HEK293 (cell line): Measurements from ENCODE around the gene MTURN.

Experiments used
- KLF16 ChIP-seq: fragments of 450-650 bp; formaldehyde crosslinking; IDR thresholded peaks from 2 replicates; pipeline ENCODE4 v1.5.1; 2017; ENCODE audit warnings: missing biosample characterization, missing genetic modification characterization
- TCF7L2 ChIP-seq: IDR thresholded peaks from 2 replicates; pipeline ENCODE4 v1.6.1; 2011; ENCODE audit warnings: low read depth, mild to moderate bottlenecking, inconsistent platforms, low read length, moderate library complexity, borderline replicate concordance
- ZBTB21 ChIP-seq: fragments of 450-650 bp; formaldehyde crosslinking; IDR thresholded peaks from 2 replicates; pipeline ENCODE4 v1.5.1; 2017; ENCODE audit warnings: missing biosample characterization, missing genetic modification characterization
- ZNF132 ChIP-seq: fragments of 450-650 bp; formaldehyde crosslinking; IDR thresholded peaks from 2 replicates; pipeline ENCODE4 v1.5.1; 2017; ENCODE audit warnings: missing biosample characterization, missing genetic modification characterization, borderline replicate concordance
- ZNF214 ChIP-seq: fragments of 450-650 bp; formaldehyde crosslinking; IDR thresholded peaks from 2 replicates; pipeline ENCODE4 v1.5.1; 2017; ENCODE audit warnings: missing biosample characterization, mild to moderate bottlenecking, missing genetic modification characterization, borderline replicate concordance
- ZNF274 ChIP-seq, 2 experiments: fragments of 200-500 bp in 1 of 2; fragments of 450-650 bp in 1 of 2; sonication (Bioruptor generic) in 1 of 2; formaldehyde crosslinking in 1 of 2; IDR thresholded peaks; 2 replicates each; pipeline versions ENCODE4 v1.5.1 to v1.6.1; 2014 to 2016; ENCODE audit warnings: borderline replicate concordance in 1 of 2, inconsistent platforms in 1 of 2, low read length in 1 of 2, missing biosample characterization in 1 of 2, missing genetic modification characterization in 1 of 2
- ZNF529 ChIP-seq: fragments of 450-650 bp; formaldehyde crosslinking; IDR thresholded peaks from 2 replicates; pipeline ENCODE4 v1.5.1; 2017; ENCODE audit warnings: missing genetic modification characterization, missing biosample characterization; ENCODE audit not compliant: insufficient replicate concordance
- ZNF791 ChIP-seq: fragments of 450-650 bp; formaldehyde crosslinking; IDR thresholded peaks from 2 replicates; pipeline ENCODE4 v1.5.1; 2016; ENCODE audit warnings: missing biosample characterization, missing genetic modification characterization
- ZNF843 ChIP-seq: fragments of 450-650 bp; formaldehyde crosslinking; IDR thresholded peaks from 2 replicates; pipeline ENCODE4 v1.5.1; 2016; ENCODE audit warnings: missing biosample characterization, missing genetic modification characterization
- TF ChIP-seq, protein P1 (sequence below): fragments of 450-650 bp; formaldehyde crosslinking; IDR thresholded peaks from 2 replicates; pipeline ENCODE4 v1.5.1; 2016; ENCODE audit warnings: missing biosample characterization, missing genetic modification characterization
- TF ChIP-seq, protein P2 (sequence below): fragments of 450-650 bp; formaldehyde crosslinking; IDR thresholded peaks from 2 replicates; pipeline ENCODE4 v1.5.1; 2016; ENCODE audit warnings: missing biosample characterization, missing genetic modification characterization
- TF ChIP-seq, protein P3 (sequence below): fragments of 450-650 bp; formaldehyde crosslinking; IDR thresholded peaks from 2 replicates; pipeline ENCODE4 v1.5.1; 2016; ENCODE audit warnings: missing biosample characterization, missing genetic modification characterization, low read depth
- TF ChIP-seq, protein P4 (sequence below): fragments of 450-650 bp; formaldehyde crosslinking; IDR thresholded peaks from 2 replicates; pipeline ENCODE4 v1.5.1; 2016; ENCODE audit warnings: missing biosample characterization, missing genetic modification characterization, borderline replicate concordance
- TF ChIP-seq, protein P5 (sequence below): fragments of 450-650 bp; formaldehyde crosslinking; IDR thresholded peaks from 2 replicates; pipeline ENCODE4 v1.5.1; 2016; ENCODE audit warnings: missing biosample characterization, missing genetic modification characterization

DNA sequence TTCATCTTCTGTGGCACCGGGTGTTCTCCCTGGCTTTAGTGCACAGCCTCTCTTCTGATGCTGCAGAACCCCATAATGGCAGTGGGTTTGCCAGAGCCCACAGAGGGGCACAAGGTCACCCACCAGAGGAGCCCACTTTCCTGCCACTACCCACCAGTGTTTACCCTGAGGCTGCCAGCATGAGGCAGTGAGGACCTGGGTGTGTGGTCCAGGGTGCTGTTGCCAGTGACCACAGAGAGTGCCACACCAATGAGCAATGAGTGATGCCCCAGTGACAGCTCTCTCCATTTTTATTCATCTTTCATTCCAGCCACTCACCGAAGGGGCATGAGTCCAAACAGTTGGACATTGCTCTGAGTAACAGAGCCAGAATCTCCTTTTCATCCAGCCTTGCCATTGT lies 34.8 kb downstream of the MTURN start:
- TF ChIP-seq ZNF529: no peak
- TF ChIP-seq, protein P1, sequence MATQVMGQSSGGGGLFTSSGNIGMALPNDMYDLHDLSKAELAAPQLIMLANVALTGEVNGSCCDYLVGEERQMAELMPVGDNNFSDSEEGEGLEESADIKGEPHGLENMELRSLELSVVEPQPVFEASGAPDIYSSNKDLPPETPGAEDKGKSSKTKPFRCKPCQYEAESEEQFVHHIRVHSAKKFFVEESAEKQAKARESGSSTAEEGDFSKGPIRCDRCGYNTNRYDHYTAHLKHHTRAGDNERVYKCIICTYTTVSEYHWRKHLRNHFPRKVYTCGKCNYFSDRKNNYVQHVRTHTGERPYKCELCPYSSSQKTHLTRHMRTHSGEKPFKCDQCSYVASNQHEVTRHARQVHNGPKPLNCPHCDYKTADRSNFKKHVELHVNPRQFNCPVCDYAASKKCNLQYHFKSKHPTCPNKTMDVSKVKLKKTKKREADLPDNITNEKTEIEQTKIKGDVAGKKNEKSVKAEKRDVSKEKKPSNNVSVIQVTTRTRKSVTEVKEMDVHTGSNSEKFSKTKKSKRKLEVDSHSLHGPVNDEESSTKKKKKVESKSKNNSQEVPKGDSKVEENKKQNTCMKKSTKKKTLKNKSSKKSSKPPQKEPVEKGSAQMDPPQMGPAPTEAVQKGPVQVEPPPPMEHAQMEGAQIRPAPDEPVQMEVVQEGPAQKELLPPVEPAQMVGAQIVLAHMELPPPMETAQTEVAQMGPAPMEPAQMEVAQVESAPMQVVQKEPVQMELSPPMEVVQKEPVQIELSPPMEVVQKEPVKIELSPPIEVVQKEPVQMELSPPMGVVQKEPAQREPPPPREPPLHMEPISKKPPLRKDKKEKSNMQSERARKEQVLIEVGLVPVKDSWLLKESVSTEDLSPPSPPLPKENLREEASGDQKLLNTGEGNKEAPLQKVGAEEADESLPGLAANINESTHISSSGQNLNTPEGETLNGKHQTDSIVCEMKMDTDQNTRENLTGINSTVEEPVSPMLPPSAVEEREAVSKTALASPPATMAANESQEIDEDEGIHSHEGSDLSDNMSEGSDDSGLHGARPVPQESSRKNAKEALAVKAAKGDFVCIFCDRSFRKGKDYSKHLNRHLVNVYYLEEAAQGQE (tag by site-specific recombination): no peak
- TF ChIP-seq TCF7L2: no peak
- TF ChIP-seq ZNF274 (IDR thresholded peaks at IDR 0.05; ENCODE audit: low read length): no peak
- no peak for TF ChIP-seq ZNF274 (tag by site-specific recombination; IDR thresholded peaks at IDR 0.05; ENCODE audit: borderline replicate concordance)
- TF ChIP-seq, protein P2, sequence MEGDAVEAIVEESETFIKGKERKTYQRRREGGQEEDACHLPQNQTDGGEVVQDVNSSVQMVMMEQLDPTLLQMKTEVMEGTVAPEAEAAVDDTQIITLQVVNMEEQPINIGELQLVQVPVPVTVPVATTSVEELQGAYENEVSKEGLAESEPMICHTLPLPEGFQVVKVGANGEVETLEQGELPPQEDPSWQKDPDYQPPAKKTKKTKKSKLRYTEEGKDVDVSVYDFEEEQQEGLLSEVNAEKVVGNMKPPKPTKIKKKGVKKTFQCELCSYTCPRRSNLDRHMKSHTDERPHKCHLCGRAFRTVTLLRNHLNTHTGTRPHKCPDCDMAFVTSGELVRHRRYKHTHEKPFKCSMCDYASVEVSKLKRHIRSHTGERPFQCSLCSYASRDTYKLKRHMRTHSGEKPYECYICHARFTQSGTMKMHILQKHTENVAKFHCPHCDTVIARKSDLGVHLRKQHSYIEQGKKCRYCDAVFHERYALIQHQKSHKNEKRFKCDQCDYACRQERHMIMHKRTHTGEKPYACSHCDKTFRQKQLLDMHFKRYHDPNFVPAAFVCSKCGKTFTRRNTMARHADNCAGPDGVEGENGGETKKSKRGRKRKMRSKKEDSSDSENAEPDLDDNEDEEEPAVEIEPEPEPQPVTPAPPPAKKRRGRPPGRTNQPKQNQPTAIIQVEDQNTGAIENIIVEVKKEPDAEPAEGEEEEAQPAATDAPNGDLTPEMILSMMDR (tag by site-specific recombination): no peak
- TF ChIP-seq ZNF791 (tag by site-specific recombination): no peak
- TF ChIP-seq ZNF843: no peak
- no peak for TF ChIP-seq ZNF132 (tag by site-specific recombination)
- TF ChIP-seq, protein P3, sequence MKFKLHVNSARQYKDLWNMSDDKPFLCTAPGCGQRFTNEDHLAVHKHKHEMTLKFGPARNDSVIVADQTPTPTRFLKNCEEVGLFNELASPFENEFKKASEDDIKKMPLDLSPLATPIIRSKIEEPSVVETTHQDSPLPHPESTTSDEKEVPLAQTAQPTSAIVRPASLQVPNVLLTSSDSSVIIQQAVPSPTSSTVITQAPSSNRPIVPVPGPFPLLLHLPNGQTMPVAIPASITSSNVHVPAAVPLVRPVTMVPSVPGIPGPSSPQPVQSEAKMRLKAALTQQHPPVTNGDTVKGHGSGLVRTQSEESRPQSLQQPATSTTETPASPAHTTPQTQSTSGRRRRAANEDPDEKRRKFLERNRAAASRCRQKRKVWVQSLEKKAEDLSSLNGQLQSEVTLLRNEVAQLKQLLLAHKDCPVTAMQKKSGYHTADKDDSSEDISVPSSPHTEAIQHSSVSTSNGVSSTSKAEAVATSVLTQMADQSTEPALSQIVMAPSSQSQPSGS (tag by site-specific recombination): no peak
- TF ChIP-seq ZNF214 (tag by site-specific recombination): no peak
- TF ChIP-seq, protein P4, sequence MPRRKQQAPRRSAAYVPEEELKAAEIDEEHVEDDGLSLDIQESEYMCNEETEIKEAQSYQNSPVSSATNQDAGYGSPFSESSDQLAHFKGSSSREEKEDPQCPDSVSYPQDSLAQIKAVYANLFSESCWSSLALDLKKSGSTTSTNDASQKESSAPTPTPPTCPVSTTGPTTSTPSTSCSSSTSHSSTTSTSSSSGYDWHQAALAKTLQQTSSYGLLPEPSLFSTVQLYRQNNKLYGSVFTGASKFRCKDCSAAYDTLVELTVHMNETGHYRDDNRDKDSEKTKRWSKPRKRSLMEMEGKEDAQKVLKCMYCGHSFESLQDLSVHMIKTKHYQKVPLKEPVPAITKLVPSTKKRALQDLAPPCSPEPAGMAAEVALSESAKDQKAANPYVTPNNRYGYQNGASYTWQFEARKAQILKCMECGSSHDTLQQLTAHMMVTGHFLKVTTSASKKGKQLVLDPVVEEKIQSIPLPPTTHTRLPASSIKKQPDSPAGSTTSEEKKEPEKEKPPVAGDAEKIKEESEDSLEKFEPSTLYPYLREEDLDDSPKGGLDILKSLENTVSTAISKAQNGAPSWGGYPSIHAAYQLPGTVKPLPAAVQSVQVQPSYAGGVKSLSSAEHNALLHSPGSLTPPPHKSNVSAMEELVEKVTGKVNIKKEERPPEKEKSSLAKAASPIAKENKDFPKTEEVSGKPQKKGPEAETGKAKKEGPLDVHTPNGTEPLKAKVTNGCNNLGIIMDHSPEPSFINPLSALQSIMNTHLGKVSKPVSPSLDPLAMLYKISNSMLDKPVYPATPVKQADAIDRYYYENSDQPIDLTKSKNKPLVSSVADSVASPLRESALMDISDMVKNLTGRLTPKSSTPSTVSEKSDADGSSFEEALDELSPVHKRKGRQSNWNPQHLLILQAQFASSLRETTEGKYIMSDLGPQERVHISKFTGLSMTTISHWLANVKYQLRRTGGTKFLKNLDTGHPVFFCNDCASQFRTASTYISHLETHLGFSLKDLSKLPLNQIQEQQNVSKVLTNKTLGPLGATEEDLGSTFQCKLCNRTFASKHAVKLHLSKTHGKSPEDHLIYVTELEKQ (tag by site-specific recombination): no peak
- no peak for TF ChIP-seq KLF16 (tag by site-specific recombination)
- TF ChIP-seq ZBTB21: no peak
- TF ChIP-seq, protein P5, sequence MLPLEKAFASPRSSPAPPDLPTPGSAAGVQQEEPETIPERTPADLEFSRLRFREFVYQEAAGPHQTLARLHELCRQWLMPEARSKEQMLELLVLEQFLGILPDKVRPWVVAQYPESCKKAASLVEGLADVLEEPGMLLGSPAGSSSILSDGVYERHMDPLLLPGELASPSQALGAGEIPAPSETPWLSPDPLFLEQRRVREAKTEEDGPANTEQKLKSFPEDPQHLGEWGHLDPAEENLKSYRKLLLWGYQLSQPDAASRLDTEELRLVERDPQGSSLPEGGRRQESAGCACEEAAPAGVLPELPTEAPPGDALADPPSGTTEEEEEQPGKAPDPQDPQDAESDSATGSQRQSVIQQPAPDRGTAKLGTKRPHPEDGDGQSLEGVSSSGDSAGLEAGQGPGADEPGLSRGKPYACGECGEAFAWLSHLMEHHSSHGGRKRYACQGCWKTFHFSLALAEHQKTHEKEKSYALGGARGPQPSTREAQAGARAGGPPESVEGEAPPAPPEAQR: no peak
